Parathyroid adenoma (tissue), 2 donors: Measurements from ENCODE around the gene EXOSC7.

Source experiments
- H2AFZ ChIP-seq: fragments of 300-600 bp; sonication (generic); one replicate; pipeline ENCODE4 v1.7.0; 2017; ENCODE audit warnings: antibody characterized with exemption, mild to moderate bottlenecking
- H3K27ac ChIP-seq: fragments of 300-600 bp; sonication (generic); one replicate; pipeline ENCODE4 v1.7.0; 2017
- H3K27me3 ChIP-seq: fragments of 300-600 bp; sonication (generic); one replicate; pipeline ENCODE4 v1.7.0; 2017; ENCODE audit warnings: low read length; ENCODE audit not compliant: control insufficient read depth, insufficient read depth
- H3K36me3 ChIP-seq: fragments of 300-600 bp; sonication (generic); one replicate; pipeline ENCODE4 v1.7.0; 2017; ENCODE audit warnings: low read length; ENCODE audit not compliant: control insufficient read depth, insufficient read depth
- H3K4me1 ChIP-seq: fragments of 300-600 bp; sonication (generic); one replicate; pipeline ENCODE4 v1.7.0; 2017; ENCODE audit warnings: control low read depth
- H3K4me2 ChIP-seq: fragments of 300-600 bp; sonication (generic); one replicate; pipeline ENCODE4 v1.7.0; 2017; ENCODE audit warnings: low read length
- H3K4me3 ChIP-seq: fragments of 300-600 bp; sonication (generic); one replicate; pipeline ENCODE4 v1.7.0; 2017; ENCODE audit warnings: low read depth, low read length
- H3K79me2 ChIP-seq: fragments of 300-600 bp; sonication (generic); one replicate; pipeline ENCODE4 v1.7.0; 2017; ENCODE audit warnings: control low read depth
- H3K9ac ChIP-seq: fragments of 300-600 bp; sonication (generic); one replicate; pipeline ENCODE4 v1.7.0; 2017; ENCODE audit warnings: mild to moderate bottlenecking
- H3K9me3 ChIP-seq: fragments of 300-600 bp; sonication (generic); one replicate; pipeline ENCODE4 v1.7.0; 2017; ENCODE audit warnings: low read length; ENCODE audit not compliant: control insufficient read depth
- TF ChIP-seq, protein P1 (sequence below): fragments of 300-600 bp; sonication (generic); IDR thresholded peaks from one replicate; pipeline ENCODE4 v1.7.0; 2017; ENCODE audit warnings: antibody characterized with exemption, mild to moderate bottlenecking
- donor health status: primary hyperparathyroidism.

EXOSC7 gene

GRCh38 chr3:44958386-44958785 is 17.7 kb upstream of the EXOSC7 start:
- TF ChIP-seq, protein P1, sequence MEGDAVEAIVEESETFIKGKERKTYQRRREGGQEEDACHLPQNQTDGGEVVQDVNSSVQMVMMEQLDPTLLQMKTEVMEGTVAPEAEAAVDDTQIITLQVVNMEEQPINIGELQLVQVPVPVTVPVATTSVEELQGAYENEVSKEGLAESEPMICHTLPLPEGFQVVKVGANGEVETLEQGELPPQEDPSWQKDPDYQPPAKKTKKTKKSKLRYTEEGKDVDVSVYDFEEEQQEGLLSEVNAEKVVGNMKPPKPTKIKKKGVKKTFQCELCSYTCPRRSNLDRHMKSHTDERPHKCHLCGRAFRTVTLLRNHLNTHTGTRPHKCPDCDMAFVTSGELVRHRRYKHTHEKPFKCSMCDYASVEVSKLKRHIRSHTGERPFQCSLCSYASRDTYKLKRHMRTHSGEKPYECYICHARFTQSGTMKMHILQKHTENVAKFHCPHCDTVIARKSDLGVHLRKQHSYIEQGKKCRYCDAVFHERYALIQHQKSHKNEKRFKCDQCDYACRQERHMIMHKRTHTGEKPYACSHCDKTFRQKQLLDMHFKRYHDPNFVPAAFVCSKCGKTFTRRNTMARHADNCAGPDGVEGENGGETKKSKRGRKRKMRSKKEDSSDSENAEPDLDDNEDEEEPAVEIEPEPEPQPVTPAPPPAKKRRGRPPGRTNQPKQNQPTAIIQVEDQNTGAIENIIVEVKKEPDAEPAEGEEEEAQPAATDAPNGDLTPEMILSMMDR: no peak
- Histone ChIP-seq H3K27me3 (no peaks in the 10 kb centered on the region), H3K4me3 (no peak overlapping the region), H3K36me3 (no peaks in the 10 kb centered on the region), H3K79me2 (peaks cover 66% of the 10 kb centered on the region), H3K9me3 (no peaks in the 10 kb centered on the region), H2AFZ (no peak overlapping the region), H3K9ac (no peak overlapping the region), H3K4me2 (no peak overlapping the region), H3K27ac (no peak overlapping the region), H3K4me1 (no peaks in the 10 kb centered on the region)

DNA sequence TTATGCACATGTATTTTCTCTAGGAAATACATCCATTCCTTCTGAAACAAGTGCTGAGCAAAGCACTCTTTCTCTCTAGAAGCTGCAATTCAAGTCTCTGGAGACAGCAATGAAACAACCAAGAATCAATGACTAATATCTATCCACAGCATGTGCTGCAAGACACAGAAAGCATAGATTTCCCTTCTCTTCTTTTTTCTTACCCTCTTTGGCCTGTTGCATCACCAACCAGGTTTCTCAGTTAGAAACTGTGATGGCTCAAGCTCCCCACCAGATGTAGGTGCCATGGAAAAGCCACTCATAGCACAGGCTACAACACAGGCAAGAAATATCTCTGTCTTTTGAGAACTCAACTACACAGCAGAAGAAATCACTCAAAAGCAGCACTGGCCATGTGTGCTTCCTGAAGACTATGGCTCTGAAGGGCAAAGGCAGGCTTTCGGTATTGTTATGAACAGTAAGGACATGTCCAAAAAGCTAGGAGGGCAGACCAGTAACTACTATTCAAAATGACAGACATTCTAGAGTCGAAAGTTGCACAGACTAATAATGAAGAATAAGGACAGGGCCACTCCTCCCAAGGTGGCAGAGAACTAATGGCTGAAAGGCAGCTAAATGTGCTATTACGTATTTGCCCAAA is 15.5 kb upstream of the EXOSC7 start:
- no peaks in the 10 kb centered on the region for H3K27me3 ChIP-seq
- peaks cover 75% of the 10 kb centered on the region for H3K79me2 ChIP-seq
- no peak overlapping the region for H3K4me2 ChIP-seq
- H3K4me1 ChIP-seq: no peaks in the 10 kb centered on the region
- TF ChIP-seq, protein P1: no peak
- H3K4me3 ChIP-seq: no peak overlapping the region
- H2AFZ ChIP-seq: no peak overlapping the region
- no peaks in the 10 kb centered on the region for H3K36me3 ChIP-seq
- H3K9me3 ChIP-seq: no peaks in the 10 kb centered on the region
- H3K9ac ChIP-seq: no peak overlapping the region
- H3K27ac ChIP-seq: no peak overlapping the region

GRCh38 chr3:44961888-44962287 is 14.2 kb upstream of the EXOSC7 start:
- Histone ChIP-seq H2AFZ (no peak overlapping the region), H3K4me2 (no peak overlapping the region), H3K4me3 (no peak overlapping the region), H3K9me3 (no peaks in the 10 kb centered on the region), H3K9ac (no peak overlapping the region), H3K79me2 (peaks cover 83% of the 10 kb centered on the region), H3K27ac (no peak overlapping the region), H3K36me3 (no peaks in the 10 kb centered on the region), H3K4me1 (no peaks in the 10 kb centered on the region), H3K27me3 (no peaks in the 10 kb centered on the region)
- TF ChIP-seq, protein P1: no peak

GRCh38 chr3:44962621-44963393 is 13.2 kb upstream of the EXOSC7 start:
- Histone ChIP-seq H3K79me2 (peaks cover 84% of the 10 kb centered on the region), H3K36me3 (no peaks in the 10 kb centered on the region), H3K9ac (no peak overlapping the region), H3K4me1 (no peaks in the 10 kb centered on the region), H3K4me2 (no peak overlapping the region), H3K9me3 (no peaks in the 10 kb centered on the region), H3K27me3 (no peaks in the 10 kb centered on the region), H2AFZ (no peak overlapping the region), H3K4me3 (no peak overlapping the region), H3K27ac (no peak overlapping the region)
- TF ChIP-seq, protein P1: no peak
